Calu3 (cell line): ENCODE results near the gene SERINC5. TPM values are rescaled to one million over a fixed set of nuclear protein-coding genes. Genes with fewer than 3 reads are reported as not detected.

Experiments used
- BruUV-seq: library from RNA; stranded (reverse); fragments of 400-500 nt; replicated peaks from 2 replicates; lab custom pipeline; 2021; lab: Mats Ljungman, UMichigan
- CTCF ChIA-PET: fragments of 300-600 bp; sonication (Branson Sonifier 250); formaldehyde crosslinking; loops from one replicate; lab custom pipeline; 2022; ENCODE audit warnings: antibody characterized with exemption; lab: Charles Lee
- DNase-seq: peaks from one replicate; pipeline ENCODE4 v3.0.0; 2022
- H3K27ac Mint-ChIP-seq: one replicate; pipeline ENCODE4 v1.8.0; 2022; ENCODE audit warnings: mixed read lengths; ENCODE audit not compliant: unreplicated experiment
- H3K27me3 Mint-ChIP-seq: one replicate; pipeline ENCODE4 v1.8.0; 2022; ENCODE audit warnings: mixed read lengths; ENCODE audit not compliant: unreplicated experiment
- H3K36me3 Mint-ChIP-seq: one replicate; pipeline ENCODE4 v1.8.0; 2022; ENCODE audit warnings: mild to moderate bottlenecking, moderate library complexity, mixed read lengths; ENCODE audit not compliant: insufficient read depth, unreplicated experiment
- H3K4me1 Mint-ChIP-seq: one replicate; pipeline ENCODE4 v1.8.0; 2022; ENCODE audit warnings: mild to moderate bottlenecking, low read depth, mixed read lengths; ENCODE audit not compliant: unreplicated experiment
- H3K4me3 Mint-ChIP-seq: one replicate; pipeline ENCODE4 v1.8.0; 2022; ENCODE audit warnings: mild to moderate bottlenecking, low read depth, moderate library complexity, mixed read lengths; ENCODE audit not compliant: unreplicated experiment
- H3K9me3 Mint-ChIP-seq: one replicate; pipeline ENCODE4 v1.8.0; 2022; ENCODE audit warnings: low read depth, mixed read lengths; ENCODE audit not compliant: unreplicated experiment
- CTCF ChIP-seq: fragments of 200-600 bp; IDR thresholded peaks from one replicate; pipeline ENCODE4 v1.8.0; 2022; ENCODE audit warnings: antibody characterized with exemption; ENCODE audit not compliant: unreplicated experiment
- intact Hi-C: fragments of 100-400 bp; cut with micrococcal nuclease; formaldehyde crosslinking; loops from one replicate; pipeline ENCODE4 v1.10.0; 2022; ENCODE audit not compliant: unreplicated experiment
- total RNA-seq: library from RNA; stranded (reverse); gene quantifications from 2 replicates; pipeline ENCODE4 v1.2.3, GENCODE V29; 2022

The SERINC5 gene
- total RNA-seq, 1 experiment from 2014 or later = 47.0 TPM

- Mint-ChIP-seq H3K4me3 (peak overlapping the region; percentile 43), H3K27ac (peak overlapping the region; percentile 93), H3K27me3 (no peaks in the 10 kb centered on the region), H3K4me1 (peaks cover 66% of the 10 kb centered on the region), H3K9me3 (no peaks in the 10 kb centered on the region), H3K36me3 (peaks cover 24% of the 10 kb centered on the region)
- no peak for TF ChIP-seq CTCF
- DNase-seq = peak; percentile 90
- intact Hi-C loops = loop anchor here (10.0 kb wide), 1 partner anchor 87 kb away; no protein-coding TSS in a partner anchor
- CTCF ChIA-PET = interaction anchor here (0.7 to 1.7 kb wide), 4 partner anchors 23 to 90 kb away, joined by 4 to 5 read pairs (median 4); partner anchors contain the start of gene SERINC5
- no TSS peak for BruUV-seq
Measured at GRCh38 chr5:80181618-80182211, 74.1 kb downstream of the SERINC5 start.

- Mint-ChIP-seq H3K9me3 (no peaks in the 10 kb centered on the region), H3K4me3 (no peak overlapping the region), H3K27me3 (no peaks in the 10 kb centered on the region), H3K4me1 (peaks cover 30% of the 10 kb centered on the region), H3K27ac (no peak overlapping the region), H3K36me3 (peaks cover 15% of the 10 kb centered on the region)
- no peak for DNase-seq
- intact Hi-C loops = no loop called here
- CTCF ChIA-PET = interaction anchor here (0.5 to 0.8 kb wide), 2 partner anchors 10 to 430 kb away, joined by 4 read pairs; no protein-coding TSS in a partner anchor
- no TSS peak for BruUV-seq
- no peak for TF ChIP-seq CTCF
Measured at GRCh38 chr5:80177236-80177635, 78.6 kb downstream of the SERINC5 start.

- intact Hi-C loops = no loop called here
- no peaks in the 10 kb centered on the region for H3K9me3 Mint-ChIP-seq
- H3K4me1 Mint-ChIP-seq = peaks cover 11% of the 10 kb centered on the region
- DNase-seq = no peak
- BruUV-seq = no TSS peak
- H3K36me3 Mint-ChIP-seq = peaks cover 6% of the 10 kb centered on the region
- H3K4me3 Mint-ChIP-seq = no peak overlapping the region
- CTCF ChIA-PET = interaction anchor here (0.6 kb wide), 1 partner anchor 177 kb away, joined by 7 read pairs; no protein-coding TSS in a partner anchor
- no peak for TF ChIP-seq CTCF
- no peak overlapping the region for H3K27ac Mint-ChIP-seq
- no peaks in the 10 kb centered on the region for H3K27me3 Mint-ChIP-seq
Measured at GRCh38 chr5:80175337-80175736, 80.5 kb downstream of the SERINC5 start.

GRCh38 chr5:80174790-80175189 lies 81.1 kb downstream of the SERINC5 start:
- no TSS peak for BruUV-seq
- CTCF ChIA-PET = no interaction called here
- H3K27me3 Mint-ChIP-seq = no peaks in the 10 kb centered on the region
- no peak overlapping the region for H3K27ac Mint-ChIP-seq
- no peak for TF ChIP-seq CTCF
- intact Hi-C loops = no loop called here
- H3K9me3 Mint-ChIP-seq = no peaks in the 10 kb centered on the region
- no peak overlapping the region for H3K4me3 Mint-ChIP-seq
- peaks cover 6% of the 10 kb centered on the region for H3K36me3 Mint-ChIP-seq
- H3K4me1 Mint-ChIP-seq = peaks cover 8% of the 10 kb centered on the region
- no peak for DNase-seq
